Loucy (cell line): ENCODE data around the gene MCTS1.
"Not testable (repeated sequence)": the region's sequence is repeated elsewhere in the genome, so short reads cannot be mapped to it uniquely, and the experiment has no call there.

ENCODE experiments used
- EZH2phosphoT487 ChIP-seq: fragments of 200-600 bp; IDR thresholded peaks from 2 replicates; pipeline ENCODE4 v1.6.1; 2018; ENCODE audit warnings: antibody characterized with exemption, mild to moderate bottlenecking, moderate library complexity, borderline replicate concordance
- TF ChIP-seq, protein P1 (sequence below): fragments of 200-600 bp; sonication (generic); conservative IDR thresholded peaks from 2 replicates; pipeline ENCODE4 v1.5.1; 2014; ENCODE audit warnings: mild to moderate bottlenecking, antibody characterized with exemption, low read length

DNA sequence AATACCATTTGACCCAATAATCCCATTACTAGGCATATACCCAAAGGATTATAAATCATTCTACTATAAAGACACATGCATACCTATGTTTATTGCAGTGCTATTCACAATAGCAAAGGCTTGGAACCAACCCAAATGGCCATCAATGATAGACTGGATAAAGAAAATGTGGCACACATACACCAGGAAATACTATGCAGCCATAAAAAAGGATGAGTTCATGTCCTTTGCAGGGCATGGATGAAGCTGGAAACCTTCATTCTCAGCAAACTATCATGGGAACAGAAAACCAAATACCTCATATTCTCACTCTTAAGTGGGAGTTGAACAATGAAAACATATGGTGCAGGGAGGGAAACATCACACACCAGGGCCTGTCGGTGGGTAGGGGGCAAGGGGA is 48.4 kb downstream of the MCTS1 start:
- TF ChIP-seq, protein P1, sequence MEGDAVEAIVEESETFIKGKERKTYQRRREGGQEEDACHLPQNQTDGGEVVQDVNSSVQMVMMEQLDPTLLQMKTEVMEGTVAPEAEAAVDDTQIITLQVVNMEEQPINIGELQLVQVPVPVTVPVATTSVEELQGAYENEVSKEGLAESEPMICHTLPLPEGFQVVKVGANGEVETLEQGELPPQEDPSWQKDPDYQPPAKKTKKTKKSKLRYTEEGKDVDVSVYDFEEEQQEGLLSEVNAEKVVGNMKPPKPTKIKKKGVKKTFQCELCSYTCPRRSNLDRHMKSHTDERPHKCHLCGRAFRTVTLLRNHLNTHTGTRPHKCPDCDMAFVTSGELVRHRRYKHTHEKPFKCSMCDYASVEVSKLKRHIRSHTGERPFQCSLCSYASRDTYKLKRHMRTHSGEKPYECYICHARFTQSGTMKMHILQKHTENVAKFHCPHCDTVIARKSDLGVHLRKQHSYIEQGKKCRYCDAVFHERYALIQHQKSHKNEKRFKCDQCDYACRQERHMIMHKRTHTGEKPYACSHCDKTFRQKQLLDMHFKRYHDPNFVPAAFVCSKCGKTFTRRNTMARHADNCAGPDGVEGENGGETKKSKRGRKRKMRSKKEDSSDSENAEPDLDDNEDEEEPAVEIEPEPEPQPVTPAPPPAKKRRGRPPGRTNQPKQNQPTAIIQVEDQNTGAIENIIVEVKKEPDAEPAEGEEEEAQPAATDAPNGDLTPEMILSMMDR = not testable (repeated sequence)
- TF ChIP-seq EZH2phosphoT487 = not testable (repeated sequence)
